ENCODE results near the gene CPPED1. TPM values are rescaled to one million over a fixed set of nuclear protein-coding genes. Genes with fewer than 3 reads are reported as not detected.

The CPPED1 gene
- total RNA-seq, 4 donors from 2014 or later, result 10.6 to 21.7 (median 16.7) TPM

DNA sequence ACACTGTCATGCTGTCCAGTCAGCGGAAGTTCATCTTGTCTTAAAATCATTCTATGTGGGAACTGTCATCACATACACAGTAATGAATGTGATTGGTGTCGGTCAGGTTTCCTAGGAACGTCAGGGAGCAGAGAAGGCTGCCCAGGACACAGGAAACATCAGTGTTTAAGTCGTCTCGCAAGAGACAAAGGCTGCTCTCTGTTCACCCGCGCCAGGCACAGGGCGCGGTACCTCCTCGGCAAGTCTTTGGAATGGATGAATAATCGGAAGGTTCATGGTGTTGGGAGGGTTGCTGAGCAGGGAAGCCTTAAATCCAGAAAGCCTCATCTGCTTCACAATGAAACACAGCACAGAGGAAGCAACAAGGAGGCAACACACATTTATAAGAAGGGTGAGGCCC is 148.2 kb downstream of the CPPED1 start:
- intact Hi-C loops (cut with DNase I), result no loop called here
- H3K36me3 ChIP-seq, result peaks cover 0 to 5% (median 0%) of the 10 kb centered on the region in 4 donors
- no peak overlapping the region for H3K4me3 ChIP-seq
- no peak overlapping the region for H3K27ac ChIP-seq (replicated peaks in 1 of 4)
- TF ChIP-seq POLR2AphosphoS5 (IDR thresholded peaks at IDR 0.05) (no peak), POLR2A (IDR thresholded peaks at IDR 0.05; ENCODE audit: low read depth) (no peak), EP300 (IDR thresholded peaks at IDR 0.05) (no peak)
- TF ChIP-seq, protein P1, sequence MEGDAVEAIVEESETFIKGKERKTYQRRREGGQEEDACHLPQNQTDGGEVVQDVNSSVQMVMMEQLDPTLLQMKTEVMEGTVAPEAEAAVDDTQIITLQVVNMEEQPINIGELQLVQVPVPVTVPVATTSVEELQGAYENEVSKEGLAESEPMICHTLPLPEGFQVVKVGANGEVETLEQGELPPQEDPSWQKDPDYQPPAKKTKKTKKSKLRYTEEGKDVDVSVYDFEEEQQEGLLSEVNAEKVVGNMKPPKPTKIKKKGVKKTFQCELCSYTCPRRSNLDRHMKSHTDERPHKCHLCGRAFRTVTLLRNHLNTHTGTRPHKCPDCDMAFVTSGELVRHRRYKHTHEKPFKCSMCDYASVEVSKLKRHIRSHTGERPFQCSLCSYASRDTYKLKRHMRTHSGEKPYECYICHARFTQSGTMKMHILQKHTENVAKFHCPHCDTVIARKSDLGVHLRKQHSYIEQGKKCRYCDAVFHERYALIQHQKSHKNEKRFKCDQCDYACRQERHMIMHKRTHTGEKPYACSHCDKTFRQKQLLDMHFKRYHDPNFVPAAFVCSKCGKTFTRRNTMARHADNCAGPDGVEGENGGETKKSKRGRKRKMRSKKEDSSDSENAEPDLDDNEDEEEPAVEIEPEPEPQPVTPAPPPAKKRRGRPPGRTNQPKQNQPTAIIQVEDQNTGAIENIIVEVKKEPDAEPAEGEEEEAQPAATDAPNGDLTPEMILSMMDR (IDR thresholded peaks at IDR 0.05), result no peak
- WGBS, result 88% methylated on average over 11 of the region's 11 CpGs
- H3K9me3 ChIP-seq, result peaks cover 0 to 25% (median 21%) of the 10 kb centered on the region in 4 donors
- DNase-seq (ENCODE audit: extremely low spot score), result no peak
- no peaks in the 10 kb centered on the region for H3K4me1 ChIP-seq
- peaks cover 0 to 18% (median 0%) of the 10 kb centered on the region in 4 donors for H3K27me3 ChIP-seq

- H3K9me3 ChIP-seq, result peaks cover 0 to 23% (median 19%) of the 10 kb centered on the region in 4 donors
- H3K27me3 ChIP-seq, result peaks cover 0 to 27% (median 0%) of the 10 kb centered on the region in 4 donors
- no peaks in the 10 kb centered on the region for H3K4me1 ChIP-seq
- H3K36me3 ChIP-seq, result no peaks in the 10 kb centered on the region
- DNase-seq (ENCODE audit: extremely low spot score), result no peak
- H3K27ac ChIP-seq (replicated peaks in 1 of 4), result no peak overlapping the region
- TF ChIP-seq POLR2AphosphoS5 (IDR thresholded peaks at IDR 0.05) (no peak), EP300 (IDR thresholded peaks at IDR 0.05) (no peak), POLR2A (IDR thresholded peaks at IDR 0.05; ENCODE audit: low read depth) (no peak)
- TF ChIP-seq, protein P1 (IDR thresholded peaks at IDR 0.05), result no peak
- intact Hi-C loops (cut with DNase I), result no loop called here
- WGBS, result 83% methylated on average over 2 of the region's 2 CpGs
- H3K4me3 ChIP-seq, result no peak overlapping the region
Observed at GRCh38 chr16:12653820-12654392, 149.8 kb downstream of the CPPED1 start.

GRCh38 chr16:12652924-12653323 is 150.8 kb downstream of the CPPED1 start:
- H3K27me3 ChIP-seq, result peaks cover 0 to 33% (median 0%) of the 10 kb centered on the region in 4 donors
- no peak overlapping the region for H3K4me3 ChIP-seq
- H3K4me1 ChIP-seq, result no peaks in the 10 kb centered on the region
- intact Hi-C loops (cut with DNase I), result no loop called here
- no peak overlapping the region for H3K27ac ChIP-seq (replicated peaks in 1 of 4)
- no peak for DNase-seq (ENCODE audit: extremely low spot score)
- no peaks in the 10 kb centered on the region for H3K36me3 ChIP-seq
- TF ChIP-seq, protein P1 (IDR thresholded peaks at IDR 0.05), result no peak
- TF ChIP-seq POLR2A (IDR thresholded peaks at IDR 0.05; ENCODE audit: low read depth), result no peak
- no peak for TF ChIP-seq EP300 (IDR thresholded peaks at IDR 0.05)
- TF ChIP-seq POLR2AphosphoS5 (IDR thresholded peaks at IDR 0.05), result no peak
- WGBS, result 91% methylated on average over 4 of the region's 4 CpGs
- peaks cover 0 to 13% (median 10%) of the 10 kb centered on the region in 4 donors for H3K9me3 ChIP-seq

GRCh38 chr16:12651765-12652512 is 151.7 kb downstream of the CPPED1 start:
- H3K9me3 ChIP-seq, result peaks cover 0 to 3% (median 2%) of the 10 kb centered on the region in 4 donors
- H3K4me1 ChIP-seq, result no peaks in the 10 kb centered on the region

More at GRCh38 chr16:12651765-12652512, 151.7 kb downstream of the CPPED1 start:
- Histone ChIP-seq H3K27me3 (peaks cover 0 to 33% (median 0%) of the 10 kb centered on the region in 4 donors), H3K27ac (replicated peaks in 1 of 4) (no peak overlapping the region), H3K4me3 (no peak overlapping the region), H3K36me3 (no peaks in the 10 kb centered on the region)
- 55% methylated on average over 16 of the region's 16 CpGs for WGBS
- intact Hi-C loops (cut with DNase I), result no loop called here
- DNase-seq (ENCODE audit: extremely low spot score), result no peak
- TF ChIP-seq, protein P1 (IDR thresholded peaks at IDR 0.05), result no peak
- TF ChIP-seq EP300 (IDR thresholded peaks at IDR 0.05) (no peak), POLR2AphosphoS5 (IDR thresholded peaks at IDR 0.05) (no peak), POLR2A (IDR thresholded peaks at IDR 0.05; ENCODE audit: low read depth) (no peak)
